HG03196 (cell line): Measurements from ENCODE around the gene CSRP2.

Source experiments
- ATAC-seq: cut with Tn5 transposase; IDR thresholded peaks from one replicate; pipeline ENCODE4 v1.9.1; 2021; ENCODE audit not compliant: unreplicated experiment

Gene CSRP2

DNA sequence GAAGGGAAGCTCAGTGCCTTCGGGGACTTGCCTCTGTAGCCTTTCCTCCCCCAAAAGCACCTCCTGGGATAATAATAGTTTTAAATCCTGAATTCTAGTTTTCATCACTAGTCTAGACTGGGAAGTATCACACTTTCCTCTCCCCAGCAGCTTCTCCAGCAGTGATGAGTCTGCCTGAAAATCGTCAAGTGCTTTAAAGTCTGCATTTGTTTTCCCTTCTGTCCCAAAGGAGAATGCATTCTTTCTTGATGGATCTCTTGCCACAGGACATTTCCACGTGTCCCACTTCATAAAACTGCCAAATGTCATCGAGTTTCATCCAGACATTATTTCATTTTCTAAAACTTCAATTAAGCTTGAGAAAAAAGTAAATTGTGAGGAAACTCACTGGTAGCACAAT is 15.0 kb downstream of the CSRP2 start:
- no peak for ATAC-seq

DNA sequence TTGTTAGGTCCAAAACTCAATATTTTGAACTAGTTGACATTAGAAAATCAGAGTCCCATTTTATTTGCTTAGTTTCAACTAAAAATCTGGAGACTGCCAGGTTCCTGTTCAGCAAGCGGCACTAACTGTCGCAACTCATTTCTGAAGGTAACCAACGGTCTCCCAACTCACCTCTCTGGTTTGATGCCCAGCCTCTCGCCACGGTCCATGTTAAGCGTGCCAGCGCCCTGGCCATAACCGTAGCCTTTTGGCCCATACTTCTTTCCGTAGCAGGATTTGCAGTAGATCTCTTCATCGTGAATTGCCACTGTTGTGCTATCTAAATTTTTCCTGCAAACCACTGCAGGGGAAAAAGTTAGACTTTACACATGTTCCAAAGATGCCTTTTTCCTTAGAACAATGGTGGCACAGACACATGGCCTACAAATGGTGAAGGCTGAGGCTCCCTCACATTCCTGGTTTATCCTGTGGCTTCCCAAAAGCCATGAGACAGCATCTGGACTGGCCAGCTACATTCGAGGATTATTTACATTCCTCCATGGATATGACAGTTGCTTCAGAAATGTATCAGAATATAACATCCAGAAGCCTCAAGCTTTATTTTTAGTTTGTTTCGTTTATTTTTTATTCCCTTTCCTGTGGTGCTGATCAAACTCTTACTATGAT is 15.7 kb downstream of the CSRP2 start:
- no peak for ATAC-seq

DNA sequence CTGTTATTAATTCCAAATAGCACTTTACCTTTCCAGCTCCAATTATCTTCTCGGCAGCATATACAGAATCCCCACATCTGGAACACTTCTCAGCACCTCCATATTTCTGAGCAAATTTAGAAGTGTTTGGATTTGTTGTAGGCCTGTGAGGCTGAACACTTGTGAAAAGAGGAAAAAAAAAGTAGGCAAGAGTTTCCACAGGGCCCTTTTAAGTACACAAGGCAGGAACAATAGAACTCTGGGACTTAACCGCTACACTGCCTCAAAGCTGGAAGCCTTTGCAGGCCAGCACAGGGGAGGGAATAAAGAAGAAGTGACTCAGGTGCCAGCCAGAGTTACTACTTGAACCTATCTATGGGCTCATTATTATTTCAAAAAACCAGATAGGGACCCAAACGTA is 18.6 kb downstream of the CSRP2 start:
- ATAC-seq, result no peak

DNA sequence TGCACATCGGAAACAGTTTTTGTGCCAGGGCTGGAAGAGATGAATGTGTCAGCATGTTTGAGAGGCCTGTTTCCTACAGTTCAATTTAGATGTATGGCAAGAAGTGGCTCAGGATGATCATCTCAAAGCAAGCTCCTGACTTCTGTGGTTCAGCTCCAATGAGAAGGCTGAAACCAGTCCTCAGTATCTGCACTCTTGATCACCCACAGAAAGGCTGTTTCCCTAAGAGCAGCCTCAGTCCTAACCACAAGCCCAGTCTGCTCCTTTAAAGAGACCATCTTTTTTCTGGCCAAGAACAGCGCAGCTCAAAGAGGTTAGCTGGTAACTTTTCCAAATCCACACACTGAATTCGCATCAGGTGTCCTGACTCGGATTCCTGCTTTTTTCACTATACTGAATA is 19.2 kb downstream of the CSRP2 start:
- ATAC-seq, result no peak

DNA sequence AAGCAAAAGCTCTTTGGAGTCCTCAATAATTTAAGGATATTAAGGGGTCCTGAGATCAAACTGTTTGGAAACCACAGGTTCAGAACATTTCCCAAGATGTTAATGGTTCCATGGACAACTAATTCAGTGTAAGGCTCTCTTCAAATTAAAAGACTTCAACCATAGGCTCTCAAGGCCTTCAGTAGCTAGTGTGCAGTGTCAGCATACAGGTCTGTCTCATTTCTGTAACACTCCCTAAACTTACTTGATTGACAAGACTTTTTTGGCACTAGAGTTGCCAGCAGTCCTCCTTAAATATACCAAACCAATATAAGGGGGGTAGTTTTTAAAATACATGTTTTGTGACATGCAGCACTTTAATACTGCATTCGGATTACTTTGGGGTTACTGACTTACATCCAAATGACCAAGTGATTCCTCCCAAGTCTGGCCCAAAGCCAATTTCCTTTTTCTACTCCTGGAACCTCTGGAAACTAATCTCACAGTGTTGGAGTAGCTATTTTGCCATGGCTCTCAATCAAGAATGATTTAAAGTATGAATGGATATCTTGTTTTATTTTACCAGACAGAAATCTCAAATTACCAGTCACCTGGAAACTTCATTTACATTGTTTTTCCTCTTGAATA is 22.7 kb downstream of the CSRP2 start:
- ATAC-seq, result no peak

DNA sequence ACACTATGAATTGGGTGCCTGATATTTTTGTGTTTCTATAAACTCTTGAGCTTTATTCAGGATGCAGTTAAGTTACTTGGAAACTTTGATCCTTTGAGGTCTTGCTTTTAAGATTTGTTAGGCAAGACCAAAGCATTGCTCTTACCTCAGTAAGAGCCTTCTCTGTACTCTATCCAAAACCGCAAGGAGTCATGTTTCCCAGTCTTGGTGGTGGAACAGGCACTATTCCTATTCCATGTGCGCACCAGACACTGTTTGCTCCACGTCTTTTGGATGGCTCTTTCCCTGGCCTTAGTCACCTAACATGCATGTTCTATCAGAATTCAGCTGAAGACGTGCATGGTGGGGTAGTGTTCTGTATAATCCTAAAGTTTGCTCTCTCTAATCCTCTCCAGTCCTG is 23.5 kb downstream of the CSRP2 start:
- no peak for ATAC-seq

DNA sequence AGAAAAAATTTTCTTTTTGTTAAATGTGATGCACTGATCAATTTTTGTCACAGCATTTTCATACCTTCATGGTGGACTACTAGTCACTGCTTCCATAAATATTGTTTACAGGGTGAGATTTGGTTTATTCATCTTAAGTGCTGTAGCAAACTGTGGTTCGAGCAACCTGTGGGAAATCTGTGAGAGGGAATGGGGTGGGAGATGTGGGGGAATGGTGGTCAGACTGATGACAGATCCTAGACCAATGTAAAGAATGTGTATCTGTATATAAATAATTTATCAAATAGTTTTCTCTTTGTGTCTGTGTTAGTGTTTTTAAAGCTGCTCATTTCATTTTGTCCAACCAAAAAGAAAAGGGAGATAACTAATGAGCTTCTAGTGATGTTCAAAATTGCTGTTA is 26.7 kb downstream of the CSRP2 start:
- no peak for ATAC-seq

DNA sequence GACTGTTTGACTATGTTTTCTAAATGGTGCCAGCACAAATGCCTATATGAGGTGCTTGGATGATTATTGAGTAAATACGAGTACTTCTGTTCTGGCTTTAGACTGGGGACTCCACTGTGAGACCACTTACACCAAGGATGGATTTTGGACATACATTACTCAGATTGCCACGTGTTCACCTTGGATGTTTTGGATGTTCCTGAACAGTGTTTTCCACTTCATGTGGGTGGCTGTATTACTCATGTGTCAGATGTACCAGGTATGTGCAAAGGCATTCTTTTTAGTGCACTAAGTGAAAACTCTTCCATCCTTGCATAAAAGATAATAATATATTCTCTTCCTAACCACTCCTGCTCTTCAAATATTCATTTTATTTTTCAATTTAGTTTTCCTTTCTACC is 30.7 kb downstream of the CSRP2 start:
- ATAC-seq, result no peak

DNA sequence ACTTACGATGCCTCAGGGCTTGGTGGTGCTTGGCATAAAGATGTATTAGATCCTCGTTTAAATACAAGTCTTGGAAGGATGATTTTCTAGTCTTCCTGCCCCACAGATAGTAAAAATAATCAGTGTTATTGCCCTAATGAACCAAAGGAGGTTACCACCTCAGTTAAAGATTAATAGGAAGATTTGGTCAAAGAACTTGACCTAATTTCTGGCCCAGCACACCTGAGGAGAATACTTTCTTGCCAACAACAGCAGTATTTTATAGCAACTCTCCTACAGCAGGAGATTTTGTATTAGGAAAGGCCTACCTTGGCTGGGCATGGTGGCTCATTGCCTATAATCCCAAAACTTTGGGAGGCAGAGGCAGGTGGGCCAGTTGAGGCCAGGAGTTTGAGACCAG is 31.6 kb downstream of the CSRP2 start:
- ATAC-seq, result no peak

DNA sequence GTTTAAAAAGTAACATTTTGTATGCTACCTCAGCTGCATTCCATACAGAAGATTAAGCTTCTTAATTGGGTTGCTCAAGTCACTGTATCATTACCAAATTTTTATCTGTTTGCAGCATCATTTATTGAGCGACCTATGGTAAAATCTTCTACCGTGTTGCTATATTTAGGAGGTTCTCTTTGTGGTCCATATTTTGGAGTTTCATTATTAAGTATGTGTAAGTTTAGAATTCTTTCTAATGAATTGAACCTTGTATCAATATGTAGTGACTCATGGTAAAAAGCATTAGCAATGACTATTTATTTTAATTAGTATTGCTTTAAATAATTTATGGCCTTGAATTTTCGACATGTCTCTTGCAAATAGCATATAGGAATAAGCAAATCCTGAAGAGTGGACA is 42.2 kb downstream of the CSRP2 start:
- no peak for ATAC-seq

DNA sequence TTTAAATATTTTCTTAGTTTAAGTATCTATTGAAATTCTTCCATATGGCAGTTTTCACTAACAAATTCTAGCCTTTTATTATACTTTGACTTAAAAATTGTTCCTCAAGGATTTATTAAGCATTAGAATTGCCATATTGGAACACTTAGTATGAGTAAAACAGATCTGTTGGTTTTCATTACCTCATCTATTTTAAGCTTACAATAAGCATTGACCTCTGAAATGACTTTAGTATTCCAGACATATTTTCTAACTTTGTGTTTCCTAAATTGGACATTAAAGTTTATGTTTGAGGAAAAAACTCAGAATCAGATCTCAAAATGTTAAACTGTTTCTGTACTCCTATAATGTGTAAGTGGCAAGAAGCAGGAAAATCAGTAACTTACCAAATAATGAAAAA is 48.4 kb downstream of the CSRP2 start:
- ATAC-seq, result no peak

DNA sequence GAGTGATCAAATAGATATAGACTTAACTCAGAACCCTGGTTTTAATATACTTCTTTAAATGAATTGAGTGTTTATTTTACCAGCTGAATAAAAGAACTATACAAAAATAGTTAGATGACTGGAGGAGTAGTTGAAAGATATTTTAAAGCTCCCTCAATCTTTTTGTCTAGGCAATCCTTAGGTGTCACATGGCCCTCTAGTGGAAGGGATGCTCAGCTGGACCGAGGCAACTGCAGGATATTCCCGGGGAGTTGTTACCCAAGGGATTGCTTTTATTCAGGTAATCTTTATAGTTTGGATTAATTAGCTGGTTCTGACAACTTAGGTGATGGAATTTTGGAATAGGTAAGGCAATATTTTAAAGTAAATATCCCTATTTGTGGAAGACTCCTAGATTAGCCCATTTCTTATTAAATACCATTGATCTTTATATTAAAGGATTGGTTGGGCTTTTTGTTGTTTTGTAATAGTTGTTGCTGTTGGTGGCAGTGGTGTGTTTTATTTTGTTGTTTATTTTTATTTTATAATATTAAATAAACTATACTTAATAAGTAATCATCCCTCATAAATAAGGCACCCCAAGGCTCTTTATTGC is 57.8 kb downstream of the CSRP2 start:
- no peak for ATAC-seq

DNA sequence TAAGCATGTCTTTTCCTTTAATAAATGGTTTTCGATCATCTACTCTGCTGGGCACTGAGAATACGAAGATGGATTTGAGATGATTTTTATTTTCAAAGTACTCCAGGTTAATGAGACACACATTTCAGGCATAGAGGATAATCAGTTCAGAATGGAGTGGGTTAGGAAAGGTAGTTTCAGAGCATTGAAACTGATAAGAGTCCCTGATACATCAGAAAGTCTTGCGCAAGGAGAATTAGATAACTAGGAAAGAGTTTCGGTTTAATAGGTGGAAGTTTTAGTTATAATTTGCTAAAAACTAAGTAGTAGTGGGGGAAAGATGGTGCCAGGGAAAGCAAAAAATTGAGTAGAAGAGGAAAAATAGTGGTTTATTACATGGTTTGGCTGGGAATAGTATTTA is 64.8 kb downstream of the CSRP2 start:
- ATAC-seq, result no peak

DNA sequence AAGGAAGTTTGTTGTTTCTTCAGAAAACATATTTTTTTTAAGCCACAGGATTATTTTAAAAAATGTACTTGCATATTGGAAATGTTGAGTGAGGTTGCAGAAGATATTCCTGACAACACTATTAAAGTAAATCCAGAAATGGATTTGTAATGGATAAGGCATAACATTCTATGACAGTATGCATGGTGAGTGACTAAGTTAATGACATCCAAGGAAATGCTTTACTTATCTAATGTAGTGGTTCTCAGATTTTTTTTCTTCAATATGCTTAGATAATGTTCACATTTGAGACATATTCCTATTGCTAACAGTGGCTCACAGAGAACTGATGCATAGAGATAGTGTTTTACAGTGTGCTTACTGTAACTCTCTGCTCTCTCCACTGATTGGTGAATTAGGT is 65.6 kb downstream of the CSRP2 start:
- no peak for ATAC-seq

DNA sequence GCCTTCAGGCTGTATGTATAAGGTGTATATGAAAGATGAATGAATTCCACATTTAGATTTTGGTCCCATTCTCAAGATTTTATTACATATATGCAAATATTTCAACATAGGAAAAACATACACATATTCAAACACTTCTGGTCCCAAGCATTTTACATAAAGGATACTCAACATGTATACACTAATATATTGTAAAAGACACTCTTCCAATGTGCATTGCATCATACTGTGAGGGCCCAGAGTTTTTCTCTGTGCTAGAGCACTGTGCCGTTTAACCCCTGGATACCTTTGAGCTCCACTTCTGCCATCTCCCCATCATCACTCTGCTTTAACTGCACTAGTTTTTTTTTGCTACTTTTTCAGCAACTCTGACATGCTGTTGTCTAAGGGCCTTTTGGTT is 66.8 kb downstream of the CSRP2 start:
- no peak for ATAC-seq

DNA sequence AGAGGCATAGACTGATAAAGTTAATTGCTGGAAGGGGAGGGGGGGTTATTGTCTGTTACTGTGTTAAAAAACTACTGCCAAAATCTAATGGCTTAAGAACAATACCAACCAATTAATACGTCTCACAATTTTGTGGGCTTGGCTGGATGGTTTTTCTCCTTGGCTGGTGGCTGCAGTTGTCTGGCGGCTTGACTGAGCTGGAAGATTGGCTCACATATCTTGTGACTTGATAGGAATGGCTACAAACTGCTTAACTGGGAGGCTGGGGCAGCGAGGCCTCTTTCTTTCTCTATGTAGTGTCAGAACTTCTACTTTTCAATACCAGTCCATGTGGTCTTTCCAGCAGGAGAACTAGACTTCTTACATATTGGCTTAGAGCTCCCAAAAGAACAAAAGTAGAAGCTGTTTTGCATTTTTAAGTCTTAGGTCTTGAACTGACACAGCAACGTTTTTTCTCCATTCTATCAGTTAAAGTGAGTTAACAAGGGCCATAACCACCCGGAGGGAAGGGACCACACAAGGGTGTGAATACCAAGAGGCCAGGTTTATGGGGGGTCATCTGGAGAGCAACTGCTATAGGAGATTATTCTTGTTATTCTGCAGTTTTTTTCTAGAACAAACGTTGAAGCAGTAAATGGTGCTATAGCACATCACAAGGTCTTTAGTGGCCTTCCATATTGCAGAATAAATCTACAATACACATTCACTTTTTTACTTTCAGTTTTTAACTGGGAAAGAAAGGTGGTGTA is 68.0 kb downstream of the CSRP2 start:
- no peak for ATAC-seq
